ENCODE results near the gene PIAS4. TPM values are rescaled to one million over a fixed set of nuclear protein-coding genes. Genes with fewer than 3 reads are reported as not detected.

Gene PIAS4
- total RNA-seq, 2 donors from 2014 or later: 25.1 to 27.7 TPM

GRCh38 chr19:3976495-3977241 lies 30.9 kb upstream of the PIAS4 start:
- ATAC-seq (peak; percentile 6), DNase-seq (peak in 1 of 2 donors; percentile 59)

DNA sequence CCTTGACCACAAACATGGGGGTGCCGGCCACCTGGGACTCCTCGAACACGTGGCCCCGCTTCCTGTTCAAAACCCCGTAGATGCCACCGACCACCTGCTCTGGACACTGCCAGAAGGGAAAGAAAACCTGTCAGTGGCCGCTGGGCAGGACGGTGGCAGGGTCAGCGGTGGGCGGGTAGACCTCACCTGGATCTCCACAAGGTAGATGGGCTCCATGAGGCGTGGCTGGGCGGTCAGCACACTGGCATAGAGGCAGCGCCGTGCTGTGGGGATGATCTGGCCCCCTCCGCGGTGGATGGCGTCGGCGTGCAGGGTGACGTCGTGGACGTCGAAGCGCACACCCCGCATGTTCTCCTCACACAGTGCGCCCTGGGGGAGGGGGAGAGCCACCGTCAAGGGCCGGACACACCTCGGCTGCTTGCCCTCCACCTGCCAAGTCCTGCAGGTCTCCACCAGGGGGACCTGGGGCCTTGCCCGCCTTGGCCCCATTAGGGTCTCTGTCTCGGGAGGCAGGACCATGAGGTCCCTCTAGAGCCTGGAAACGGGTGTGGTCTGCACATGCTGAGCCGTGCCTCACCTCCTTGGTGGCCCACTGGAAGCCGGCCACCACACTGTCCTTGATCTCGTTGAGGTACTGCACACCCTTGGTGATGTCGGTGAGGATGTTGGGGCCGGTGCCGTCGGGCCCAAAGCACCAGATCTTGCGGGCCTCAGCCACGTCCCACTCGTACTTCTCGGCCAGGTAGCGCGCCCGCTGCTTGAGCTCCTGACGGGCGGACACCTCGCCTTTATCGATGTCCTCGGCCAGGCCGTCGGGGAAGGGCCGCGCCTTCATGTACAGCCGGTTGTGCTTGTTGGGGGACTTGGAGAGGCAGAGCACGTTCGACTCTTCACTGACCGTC lies 30.0 kb upstream of the PIAS4 start:
- no peak for DNase-seq

More at GRCh38 chr19:3976495-3977241, 30.9 kb upstream of the PIAS4 start:
- intact Hi-C loops (cut with DNase I, micrococcal nuclease): no loop called here

GRCh38 chr19:3978145-3978544 lies 29.4 kb upstream of the PIAS4 start:
- intact Hi-C loops (cut with DNase I, micrococcal nuclease): no loop called here
- DNase-seq (no peak), ATAC-seq (no peak)

More for the DNA sequence above, 30.0 kb upstream of the PIAS4 start:
- peak; percentile 11 for ATAC-seq
- intact Hi-C loops (cut with DNase I, micrococcal nuclease): no loop called here

DNA sequence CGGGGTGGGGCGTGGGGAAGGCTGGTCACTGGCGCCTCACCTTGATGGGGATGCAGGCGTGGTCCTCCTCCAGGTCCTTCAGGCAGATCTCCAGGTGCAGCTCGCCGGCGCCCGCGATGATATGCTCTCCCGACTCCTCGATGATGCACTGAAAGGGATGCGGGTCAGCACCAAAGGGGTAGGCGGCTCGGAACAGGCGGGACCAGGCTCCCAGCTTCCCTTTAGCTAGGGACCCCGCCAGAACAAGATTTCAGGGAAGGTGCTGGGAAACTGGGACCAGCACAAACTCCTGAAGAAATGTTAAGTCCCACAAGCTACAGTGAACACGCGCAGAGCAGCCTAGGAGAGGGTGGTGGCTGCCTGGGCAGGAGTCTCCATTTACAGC lies 28.3 kb upstream of the PIAS4 start:
- DNase-seq (no peak), ATAC-seq (no peak)
- intact Hi-C loops (cut with DNase I, micrococcal nuclease): no loop called here

- intact Hi-C loops (cut with DNase I, micrococcal nuclease): loop anchor here in 1 of 2 donors (10.0 kb wide), 1 partner anchor 225 kb away; no protein-coding TSS in a partner anchor
- ATAC-seq (no peak), DNase-seq (no peak)
Observed at GRCh38 chr19:3979674-3980352, 27.7 kb upstream of the PIAS4 start.

DNA sequence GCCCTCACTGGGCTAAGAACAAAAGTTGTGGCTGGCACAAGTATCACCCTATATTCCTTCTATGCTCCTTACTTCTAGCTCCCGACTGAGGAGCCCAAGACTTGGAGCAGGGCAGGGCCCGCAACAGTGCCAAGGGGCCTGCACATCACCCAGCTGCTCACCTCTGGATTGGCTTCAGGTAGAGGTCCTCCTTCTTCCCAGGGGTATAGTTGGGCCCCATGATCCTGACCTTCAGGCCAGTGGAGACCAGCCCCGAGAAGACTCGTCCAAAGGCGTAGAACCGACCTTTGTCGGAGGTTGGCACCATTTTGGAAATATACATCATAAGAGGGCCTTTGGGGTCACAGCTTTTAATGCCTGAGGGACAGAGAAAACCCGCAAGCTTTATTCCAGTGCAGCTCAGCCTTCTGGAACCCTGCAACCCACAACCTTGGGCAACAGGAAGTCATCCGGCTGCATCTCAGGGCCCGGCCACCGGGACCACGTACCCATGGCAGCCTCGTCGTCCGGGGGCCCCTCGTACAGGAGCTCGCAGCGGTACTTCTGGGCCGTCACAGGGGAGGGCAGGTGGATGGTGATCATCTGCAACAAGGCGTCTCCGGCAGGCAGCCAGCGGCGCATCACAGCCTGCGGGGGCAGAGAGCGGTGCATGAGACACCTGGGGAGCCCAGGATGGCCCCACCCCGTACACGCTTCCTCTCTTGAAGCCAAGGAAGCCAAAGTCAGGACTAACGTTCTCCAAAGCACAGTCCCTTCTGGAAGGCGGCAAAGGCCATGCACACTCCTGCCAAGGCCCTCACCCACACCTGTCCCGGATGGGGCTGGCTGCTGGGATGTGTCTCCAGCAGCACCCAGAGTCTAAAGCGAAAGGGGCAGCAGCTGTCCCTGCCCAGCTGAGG lies 26.9 kb upstream of the PIAS4 start:
- ATAC-seq (no peak), DNase-seq (no peak)
- intact Hi-C loops (cut with DNase I, micrococcal nuclease): loop anchor here in 1 of 2 donors (10.0 kb wide), 1 partner anchor 224 kb away; no protein-coding TSS in a partner anchor

DNA sequence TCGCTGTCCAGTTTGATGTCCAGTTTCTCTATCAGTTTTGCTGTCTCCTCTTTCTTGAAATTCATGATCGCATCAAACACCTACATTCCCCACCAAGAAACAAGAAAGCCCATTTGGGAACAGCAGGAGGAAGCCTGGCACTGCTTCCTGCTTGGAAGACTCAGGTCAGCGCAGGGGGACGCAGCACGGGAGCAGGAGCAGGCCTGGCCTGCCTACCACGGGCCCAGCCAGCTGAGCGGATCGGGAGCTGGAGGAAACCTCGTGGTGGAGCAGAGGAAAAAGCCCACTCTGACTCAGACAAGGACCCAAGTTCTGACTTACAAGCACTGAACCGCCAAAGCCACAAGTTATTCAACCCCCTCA lies 26.2 kb upstream of the PIAS4 start:
- no peak for ATAC-seq
- no peak for DNase-seq
- intact Hi-C loops (cut with DNase I, micrococcal nuclease): loop anchor here in 1 of 2 donors (10.0 kb wide), 1 partner anchor 223 kb away; no protein-coding TSS in a partner anchor

- ATAC-seq: no peak
- intact Hi-C loops (cut with DNase I, micrococcal nuclease): loop anchor here in 1 of 2 donors (10.0 kb wide), 1 partner anchor 223 kb away; no protein-coding TSS in a partner anchor
- no peak for DNase-seq
Observed at GRCh38 chr19:3981736-3982681, 25.5 kb upstream of the PIAS4 start.

- ATAC-seq (no peak), DNase-seq (no peak)
- intact Hi-C loops (cut with DNase I, micrococcal nuclease): loop anchor here in 1 of 2 donors (10.0 kb wide), 1 partner anchor 222 kb away; no protein-coding TSS in a partner anchor
Observed at GRCh38 chr19:3982701-3983541, 24.6 kb upstream of the PIAS4 start.

DNA sequence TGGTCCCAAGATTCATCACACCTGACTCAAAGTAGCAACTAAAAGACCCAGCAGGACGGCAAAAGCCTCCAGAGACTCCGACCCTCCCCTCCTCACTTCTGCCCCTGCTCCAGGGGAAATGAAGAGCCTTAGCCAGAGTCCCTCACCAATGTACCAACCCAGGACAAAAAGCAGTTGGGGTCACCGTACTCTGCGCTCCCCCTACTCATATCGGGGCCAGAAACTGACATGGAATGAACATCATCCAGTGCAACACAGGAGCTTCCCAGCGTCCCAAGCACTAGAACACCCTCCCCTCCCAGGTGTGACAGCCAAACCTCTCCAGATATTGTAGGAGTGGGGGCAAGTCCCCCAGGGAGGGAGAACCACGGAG lies 24.0 kb upstream of the PIAS4 start:
- DNase-seq: no peak
- no peak for ATAC-seq
- intact Hi-C loops (cut with DNase I, micrococcal nuclease): loop anchor here in 1 of 2 donors (10.0 kb wide), 1 partner anchor 221 kb away; no protein-coding TSS in a partner anchor

GRCh38 chr19:3983936-3984583 lies 23.5 kb upstream of the PIAS4 start:
- intact Hi-C loops (cut with DNase I, micrococcal nuclease): loop anchor here in 1 of 2 donors (10.0 kb wide), 1 partner anchor 221 kb away; no protein-coding TSS in a partner anchor
- DNase-seq (peak; percentile 65 to 77), ATAC-seq (peak; percentile 66)

- intact Hi-C loops (cut with DNase I, micrococcal nuclease): loop anchor here in 1 of 2 donors (10.0 kb wide), 1 partner anchor 220 kb away; no protein-coding TSS in a partner anchor
- DNase-seq (no peak), ATAC-seq (peak; percentile 7)
Observed at GRCh38 chr19:3984584-3984907, 23.0 kb upstream of the PIAS4 start.

DNA sequence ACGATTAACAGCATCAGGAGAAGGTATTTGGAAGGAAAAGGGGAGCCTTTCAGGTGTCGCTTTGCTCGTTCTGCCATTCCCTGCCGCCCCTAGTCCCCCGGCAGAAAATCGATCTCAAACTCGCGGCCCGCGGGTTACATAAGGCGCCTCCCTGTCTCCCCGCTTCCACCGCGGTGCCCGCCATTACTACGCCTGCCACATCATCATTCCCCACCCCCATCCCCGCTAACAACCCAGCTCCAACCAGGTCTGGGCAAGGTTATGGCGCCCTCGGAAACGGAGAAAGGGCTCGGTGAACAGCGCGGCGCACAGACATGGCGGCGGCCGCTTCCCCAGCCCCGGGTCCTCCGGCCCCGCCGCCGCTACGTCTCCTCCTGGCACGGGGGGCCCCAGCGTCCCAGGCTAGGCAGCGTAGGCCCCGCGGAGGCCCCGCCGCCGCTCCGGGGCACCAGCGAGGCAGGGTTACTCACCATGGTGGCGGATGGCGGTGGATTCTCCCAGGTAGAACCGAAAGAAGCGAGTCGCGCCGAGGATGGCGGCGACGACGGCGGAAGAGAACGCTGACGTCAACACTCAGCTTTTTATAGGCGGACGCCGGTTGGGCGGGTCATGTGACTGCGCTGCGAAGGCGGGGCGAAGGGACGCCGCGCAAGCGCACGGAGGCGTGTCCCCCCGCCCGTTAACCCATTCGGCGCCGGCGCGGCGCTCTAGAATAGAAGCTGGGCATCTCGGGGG lies 22.5 kb upstream of the PIAS4 start, which contains the start of gene EEF2:
TSS of gene EEF2 (minus strand) at position 556 of the 735 bp plus-strand sequence. CDS start at position 473, 83 bp downstream.
- ATAC-seq (peak; percentile 64), DNase-seq (peak; percentile 86 to 93)
- intact Hi-C loops (cut with DNase I, micrococcal nuclease): loop anchor here in 1 of 2 donors (10.0 kb wide), 1 partner anchor 220 kb away; no protein-coding TSS in a partner anchor

DNA sequence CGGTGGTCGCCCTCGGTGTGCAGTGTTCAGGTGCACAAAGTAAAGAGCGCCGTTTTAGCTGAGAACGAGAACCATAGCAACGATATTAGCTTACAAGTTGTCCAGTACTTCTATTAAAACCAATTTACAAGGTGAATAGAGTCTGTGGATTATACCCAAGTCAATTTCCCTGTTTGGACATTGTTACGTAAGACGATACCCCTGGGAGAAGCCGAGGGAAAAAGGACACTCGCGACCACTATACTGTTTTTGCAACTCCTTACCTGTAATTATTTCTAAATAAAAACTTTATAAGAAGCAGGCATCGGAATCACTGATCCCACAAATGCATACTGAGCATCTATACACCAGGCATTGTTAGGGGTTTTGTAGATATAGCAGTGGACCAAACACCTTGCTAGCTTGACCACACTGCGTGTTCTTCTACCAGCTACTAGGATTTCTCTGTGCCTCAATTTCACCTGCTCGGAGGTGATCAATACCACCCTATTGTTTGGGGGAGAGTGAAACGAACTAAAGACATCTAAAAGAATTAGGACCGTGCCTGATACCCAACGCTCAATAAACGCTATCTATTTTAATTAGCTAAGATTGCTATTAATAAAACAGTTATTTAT lies 21.8 kb upstream of the PIAS4 start:
- no peak for DNase-seq

More for the DNA sequence above, 21.8 kb upstream of the PIAS4 start:
- intact Hi-C loops (cut with DNase I, micrococcal nuclease): loop anchor here in 1 of 2 donors (10.0 kb wide), 1 partner anchor 219 kb away; no protein-coding TSS in a partner anchor
- no peak for ATAC-seq
